ENCODE results near the gene PCED1A. TPM values are rescaled to one million over a fixed set of nuclear protein-coding genes. Genes with fewer than 3 reads are reported as not detected.

The PCED1A gene
- total and polyA plus RNA-seq, 2 donors (not counting 3 experiments of a cell fraction or from before 2014, with no cell fraction given) = 20.1 to 32.0 TPM

DNA sequence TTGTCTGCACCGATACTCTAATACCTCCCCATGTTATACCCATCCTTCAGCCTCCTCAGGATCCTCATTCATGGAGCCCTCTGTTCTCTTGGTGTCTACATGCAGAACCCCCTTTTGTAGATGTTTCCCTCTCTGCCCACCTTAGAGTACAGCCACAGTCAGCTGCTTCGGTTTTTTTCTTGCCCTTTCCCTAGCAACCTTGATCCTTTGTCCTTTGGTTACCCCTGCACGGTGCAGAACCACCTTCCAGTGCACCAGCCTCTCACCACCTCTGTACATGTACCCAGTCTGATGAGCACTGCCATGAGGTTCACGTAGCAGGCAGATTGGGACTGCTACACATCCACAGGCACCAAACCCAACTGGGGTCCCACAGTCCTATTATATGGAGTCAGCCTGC lies 7.3 kb upstream of the PCED1A start:
- Histone ChIP-seq H3K27me3 (ENCODE audit: control insufficient read depth in 2 of 2, insufficient read depth in 2 of 2, low read length in 2 of 2) (no peaks in the 10 kb centered on the region), H3K4me2 (ENCODE audit: insufficient read depth, low read length) (no peak overlapping the region), H4K20me1 (replicated peaks; ENCODE audit: control insufficient read depth, extremely low read depth, insufficient read depth, low read length) (no peaks in the 10 kb centered on the region), H3K27ac (ENCODE audit: insufficient read depth, low read depth, low read length) (no peak overlapping the region), H3K9ac (replicated peaks; ENCODE audit: extremely low read depth, insufficient read depth, low read length) (no peak overlapping the region), H2AFZ (ENCODE audit: low read depth, low read length) (no peak overlapping the region), H3K36me3 (ENCODE audit: control insufficient read depth in 2 of 2, extremely low read depth in 1 of 2, insufficient read depth in 2 of 2, low read length in 2 of 2) (no peaks in the 10 kb centered on the region), H3K4me1 (ENCODE audit: control insufficient read depth, extremely low read depth, insufficient read depth, low read length) (no peaks in the 10 kb centered on the region), H3K79me2 (ENCODE audit: control insufficient read depth, insufficient read depth, low read length) (no peaks in the 10 kb centered on the region), H3K9me1 (replicated peaks; ENCODE audit: control insufficient read depth, extremely low read depth, insufficient read depth, low read length) (no peaks in the 10 kb centered on the region), H3K9me3 (replicated peaks; ENCODE audit: control insufficient read depth, insufficient read depth, low read length) (no peaks in the 10 kb centered on the region), H3K4me3 (replicated peaks in 1 of 3; ENCODE audit: insufficient read depth in 1 of 3, low read depth in 1 of 3, low read length in 3 of 3) (no peak overlapping the region)
- dilution Hi-C loops (cut with MboI; ENCODE audit: extremely low pct_ligation_motif_present, low sequenced_read_pairs) = no loop called here
- TF ChIP-seq POLR2AphosphoS5 (IDR thresholded peaks at IDR 0.05; ENCODE audit: insufficient read depth, low read depth, low read length) = no peak
- TF ChIP-seq GATA2 (IDR thresholded peaks at IDR 0.05; ENCODE audit: insufficient read depth, insufficient read length, low read depth, low read length) = no peak
- TF ChIP-seq MYC (IDR thresholded peaks at IDR 0.05; ENCODE audit: low read depth, low read length) = no peak
- no peak for TF ChIP-seq POLR2A (IDR thresholded peaks at IDR 0.05; ENCODE audit: low read depth, low read length)
- TF ChIP-seq, protein P1, sequence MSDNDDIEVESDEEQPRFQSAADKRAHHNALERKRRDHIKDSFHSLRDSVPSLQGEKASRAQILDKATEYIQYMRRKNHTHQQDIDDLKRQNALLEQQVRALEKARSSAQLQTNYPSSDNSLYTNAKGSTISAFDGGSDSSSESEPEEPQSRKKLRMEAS (IDR thresholded peaks at IDR 0.05; ENCODE audit: insufficient read depth, insufficient read length) = no peak
- TF ChIP-seq, protein P2, sequence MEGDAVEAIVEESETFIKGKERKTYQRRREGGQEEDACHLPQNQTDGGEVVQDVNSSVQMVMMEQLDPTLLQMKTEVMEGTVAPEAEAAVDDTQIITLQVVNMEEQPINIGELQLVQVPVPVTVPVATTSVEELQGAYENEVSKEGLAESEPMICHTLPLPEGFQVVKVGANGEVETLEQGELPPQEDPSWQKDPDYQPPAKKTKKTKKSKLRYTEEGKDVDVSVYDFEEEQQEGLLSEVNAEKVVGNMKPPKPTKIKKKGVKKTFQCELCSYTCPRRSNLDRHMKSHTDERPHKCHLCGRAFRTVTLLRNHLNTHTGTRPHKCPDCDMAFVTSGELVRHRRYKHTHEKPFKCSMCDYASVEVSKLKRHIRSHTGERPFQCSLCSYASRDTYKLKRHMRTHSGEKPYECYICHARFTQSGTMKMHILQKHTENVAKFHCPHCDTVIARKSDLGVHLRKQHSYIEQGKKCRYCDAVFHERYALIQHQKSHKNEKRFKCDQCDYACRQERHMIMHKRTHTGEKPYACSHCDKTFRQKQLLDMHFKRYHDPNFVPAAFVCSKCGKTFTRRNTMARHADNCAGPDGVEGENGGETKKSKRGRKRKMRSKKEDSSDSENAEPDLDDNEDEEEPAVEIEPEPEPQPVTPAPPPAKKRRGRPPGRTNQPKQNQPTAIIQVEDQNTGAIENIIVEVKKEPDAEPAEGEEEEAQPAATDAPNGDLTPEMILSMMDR (IDR thresholded peaks at IDR 0.05; ENCODE audit: extremely low read depth in 1 of 2, insufficient read depth in 1 of 2, low read depth in 1 of 2, low read length in 2 of 2) = no peak
- no peak for TF ChIP-seq FOS (IDR thresholded peaks at IDR 0.05; ENCODE audit: borderline replicate concordance, insufficient read depth, low read length)
- CTCF ChIA-PET = interaction anchor here (5.5 kb wide), 1 partner anchor 92 kb away, joined by 171 read pairs; no protein-coding TSS in a partner anchor
- intact Hi-C loops (cut with micrococcal nuclease) = no loop called here
- DNase-seq (ENCODE audit: low read depth, low spot score) = no peak
- no peak for FAIRE-seq
- no TSS peak for BruUV-seq (replicated peaks)
- POLR2A ChIA-PET = no interaction called here

Measured in endothelial cell of umbilical vein (primary cell).